Activated CD8-positive, alpha-beta memory T cell treated with anti-CD3 and anti-CD28 coated beads, Interleukin-2, amount 50 U/mL, for 4 hours (primary cell): Measurements from ENCODE around the gene TIGD7.
"Not testable (repeated sequence)": the region's sequence is repeated elsewhere in the genome, so short reads cannot be mapped to it uniquely, and the experiment has no call there.

ENCODE experiments used
- DNase-seq: peaks from one replicate; pipeline ENCODE4 v3.0.0-alpha.2; 2020

The TIGD7 gene

DNA sequence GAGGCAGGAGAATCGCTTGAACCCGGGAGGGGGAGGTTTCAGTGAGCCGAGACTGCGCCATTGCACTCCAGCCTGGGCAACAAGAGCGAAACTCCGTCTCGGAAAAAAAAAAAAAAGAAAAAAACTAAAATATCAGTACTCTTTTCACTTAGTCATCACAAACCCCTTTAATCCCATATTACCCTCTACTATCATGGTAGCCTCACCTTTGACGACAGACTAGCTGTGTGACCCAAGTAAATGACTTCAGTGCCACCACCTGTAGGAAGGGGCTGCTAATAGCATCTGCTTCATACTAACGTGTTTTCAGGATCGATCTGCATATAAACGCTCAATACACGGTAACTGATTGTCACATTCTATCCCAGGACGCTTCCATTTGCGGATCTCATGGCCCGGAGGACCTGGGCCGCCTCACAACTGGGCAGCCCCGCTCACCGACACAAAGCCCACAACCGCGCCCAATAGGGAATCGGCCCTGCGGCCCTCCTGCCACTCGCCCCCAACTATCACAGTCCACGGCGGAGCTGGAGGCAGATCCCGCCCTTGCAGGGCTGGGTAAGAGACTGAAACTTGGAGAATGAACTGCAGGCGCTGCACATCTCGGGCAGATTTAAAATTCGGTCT is 23.0 kb downstream of the TIGD7 start:
- no peak for DNase-seq

DNA sequence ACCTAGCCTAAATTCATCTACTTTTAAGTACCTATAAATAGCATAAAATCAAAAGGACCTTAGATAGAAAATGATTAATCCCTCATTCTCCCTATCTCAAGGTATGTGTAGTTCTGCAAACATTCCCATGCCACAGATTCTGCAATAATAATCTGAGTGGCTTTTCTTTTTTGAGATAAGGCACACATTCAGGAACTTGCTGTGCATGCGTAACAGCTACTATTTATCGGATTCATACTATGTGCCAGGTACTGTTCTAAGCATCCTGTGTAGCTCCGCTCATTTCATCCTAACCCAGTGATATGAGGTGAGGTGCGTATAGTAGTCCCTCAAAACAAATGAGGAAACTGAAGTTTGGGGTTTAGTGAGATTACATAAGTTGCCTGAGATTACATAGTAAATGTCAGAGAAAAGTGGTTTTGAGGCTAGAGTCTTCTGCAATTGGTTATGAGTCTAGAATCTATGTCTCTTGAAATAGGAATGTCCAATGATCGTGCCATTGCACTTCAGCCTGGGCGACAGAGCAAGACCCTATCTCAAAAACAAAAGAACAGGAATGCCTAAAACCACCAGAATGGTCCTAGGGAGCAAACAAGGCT is 23.9 kb downstream of the TIGD7 start:
- no peak for DNase-seq

DNA sequence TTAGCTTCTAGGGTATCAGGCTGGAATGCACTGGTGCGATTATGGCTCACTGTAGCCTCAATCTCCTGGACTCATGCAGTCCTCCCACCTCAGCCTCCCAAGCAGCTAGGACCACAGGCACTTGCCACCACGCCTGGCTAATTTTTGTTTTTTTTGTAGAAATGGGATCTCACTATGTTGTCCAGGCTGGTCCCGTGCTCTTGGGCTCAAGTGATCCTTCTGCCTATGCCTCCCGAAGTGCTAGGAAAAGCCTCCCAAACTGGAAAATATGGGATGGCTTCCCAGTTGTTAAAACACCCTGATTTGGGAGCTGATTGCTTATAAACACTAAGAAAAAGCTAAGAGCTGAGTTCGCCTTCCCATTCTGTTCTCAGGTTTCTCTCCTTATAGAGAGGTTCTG is 28.6 kb downstream of the TIGD7 start:
- DNase-seq, result no peak

DNA sequence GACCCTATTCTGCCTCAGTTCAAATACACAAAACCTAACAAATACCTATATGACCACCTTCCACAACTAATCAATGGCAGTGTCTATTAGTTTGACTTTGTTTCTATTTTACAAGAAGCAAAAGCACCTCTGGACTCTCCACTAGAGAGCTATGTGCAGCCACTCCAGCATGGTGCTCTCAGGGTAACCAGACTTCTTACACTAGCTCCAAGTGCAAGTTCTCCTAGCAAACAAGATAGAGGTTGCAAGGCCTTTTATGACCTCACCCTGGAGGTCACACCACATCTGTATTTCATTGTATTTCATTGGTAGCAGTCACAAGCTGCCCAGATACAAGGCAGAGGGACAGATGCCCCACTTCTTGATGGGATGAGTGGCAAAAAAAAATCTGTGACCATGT is 30.3 kb downstream of the TIGD7 start:
- DNase-seq, result no peak

DNA sequence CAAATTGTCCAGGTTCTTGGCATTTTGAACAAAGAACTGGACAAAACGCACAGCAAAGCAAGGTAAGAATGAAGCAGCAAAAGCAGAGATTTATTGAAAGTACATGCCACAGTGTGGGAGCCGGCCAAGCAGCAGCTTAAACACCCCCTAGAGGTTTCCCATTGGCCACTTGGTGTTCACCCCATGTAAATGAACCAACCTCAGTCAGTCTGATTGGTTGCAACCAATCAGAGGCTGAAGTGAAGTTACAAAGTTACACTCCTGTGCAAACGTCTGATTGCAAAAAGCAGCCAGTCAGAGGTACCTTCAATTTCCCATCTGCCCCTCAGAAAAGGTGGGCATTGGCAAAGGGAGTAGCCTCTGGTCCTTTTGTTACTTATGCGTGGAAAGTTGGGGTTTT is 30.7 kb downstream of the TIGD7 start:
- no peak for DNase-seq

DNA sequence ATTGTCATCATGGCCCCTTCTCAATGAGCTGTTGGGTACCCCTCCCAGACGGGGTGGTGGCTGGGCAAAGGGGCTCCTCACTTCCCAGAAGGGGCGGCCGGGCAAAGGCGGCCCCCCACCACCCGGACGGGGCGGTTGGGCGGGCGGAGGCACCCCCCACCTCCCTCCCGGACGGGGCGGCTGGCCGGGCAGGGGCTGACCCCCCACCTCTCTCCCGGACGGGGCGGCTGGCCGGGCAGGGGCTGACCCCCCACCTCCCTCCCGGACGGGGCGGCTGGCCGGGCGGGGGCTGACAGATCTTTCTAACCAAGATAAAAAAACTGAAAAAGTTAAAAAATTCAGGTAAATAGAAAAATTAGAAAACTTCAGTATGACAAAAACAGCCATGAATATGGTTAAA is 33.9 kb downstream of the TIGD7 start:
- DNase-seq, result not testable (repeated sequence)

DNA sequence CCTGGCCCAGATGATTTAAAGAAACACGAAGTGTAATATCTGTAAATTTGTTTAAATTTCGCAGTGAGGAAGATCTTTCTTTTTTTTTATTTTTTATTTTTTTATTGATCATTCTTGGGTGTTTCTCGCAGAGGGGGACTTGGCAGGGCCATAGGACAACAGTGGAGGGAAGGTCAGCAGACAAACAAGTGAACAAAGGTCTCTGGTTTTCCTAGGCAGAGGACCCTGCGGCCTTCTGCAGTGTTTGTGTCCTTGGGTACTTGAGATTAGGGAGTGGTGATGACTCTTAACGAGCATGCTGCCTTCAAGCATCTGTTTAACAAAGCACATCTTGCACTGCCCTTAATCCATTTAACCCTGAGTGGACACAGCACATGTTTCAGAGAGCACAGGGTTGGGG is 34.5 kb downstream of the TIGD7 start:
- DNase-seq, result not testable (repeated sequence)

DNA sequence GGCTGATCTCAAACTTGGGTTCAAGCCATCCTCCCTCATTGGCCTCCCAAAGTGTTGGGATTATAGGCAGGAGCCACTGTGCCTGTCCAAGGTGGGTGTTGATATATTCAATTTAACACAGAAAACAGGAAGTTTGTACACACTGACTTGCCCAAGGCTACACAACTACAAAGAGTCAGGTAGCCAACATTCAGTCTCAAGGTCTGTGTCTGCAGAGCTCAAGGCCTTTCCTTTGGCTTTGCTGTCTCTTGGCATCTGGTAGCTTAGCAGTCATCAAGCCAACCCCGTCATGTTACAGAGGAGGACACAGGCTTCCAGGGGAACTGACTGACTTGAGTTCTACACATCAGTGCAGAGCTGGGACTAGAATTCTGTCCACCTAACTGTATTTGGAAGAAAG is 36.9 kb downstream of the TIGD7 start:
- no peak for DNase-seq

DNA sequence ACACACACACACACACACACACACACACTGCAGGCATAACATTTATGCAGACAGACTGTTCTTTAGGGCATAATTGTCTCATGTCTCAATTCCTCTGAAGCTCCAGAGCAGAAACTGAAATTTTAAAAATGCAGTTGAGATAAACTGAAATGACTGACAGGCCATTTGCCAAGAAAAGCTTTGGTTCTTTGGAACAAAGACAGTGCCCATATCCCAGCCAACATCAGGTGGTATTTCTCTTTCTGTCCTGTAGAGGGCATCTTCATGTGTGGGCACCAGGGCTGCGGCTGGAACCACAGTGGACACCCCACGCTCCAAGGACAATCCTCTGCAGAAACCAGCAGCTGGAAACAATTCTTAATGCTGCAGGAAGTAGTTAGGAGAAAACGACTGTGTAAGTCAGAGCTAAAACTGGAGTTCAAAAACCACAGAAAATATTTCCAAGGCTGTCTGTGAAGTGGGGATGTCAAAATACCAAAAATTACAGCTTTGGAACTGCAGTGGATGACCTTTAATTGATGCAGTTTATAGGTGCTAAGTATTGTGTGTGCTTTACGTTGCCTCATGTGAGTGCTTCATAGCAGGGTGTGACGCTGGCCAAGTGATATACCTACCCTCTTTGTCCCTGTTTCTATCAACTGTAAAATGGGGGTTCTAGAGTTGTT is 38.2 kb downstream of the TIGD7 start:
- DNase-seq, result no peak

DNA sequence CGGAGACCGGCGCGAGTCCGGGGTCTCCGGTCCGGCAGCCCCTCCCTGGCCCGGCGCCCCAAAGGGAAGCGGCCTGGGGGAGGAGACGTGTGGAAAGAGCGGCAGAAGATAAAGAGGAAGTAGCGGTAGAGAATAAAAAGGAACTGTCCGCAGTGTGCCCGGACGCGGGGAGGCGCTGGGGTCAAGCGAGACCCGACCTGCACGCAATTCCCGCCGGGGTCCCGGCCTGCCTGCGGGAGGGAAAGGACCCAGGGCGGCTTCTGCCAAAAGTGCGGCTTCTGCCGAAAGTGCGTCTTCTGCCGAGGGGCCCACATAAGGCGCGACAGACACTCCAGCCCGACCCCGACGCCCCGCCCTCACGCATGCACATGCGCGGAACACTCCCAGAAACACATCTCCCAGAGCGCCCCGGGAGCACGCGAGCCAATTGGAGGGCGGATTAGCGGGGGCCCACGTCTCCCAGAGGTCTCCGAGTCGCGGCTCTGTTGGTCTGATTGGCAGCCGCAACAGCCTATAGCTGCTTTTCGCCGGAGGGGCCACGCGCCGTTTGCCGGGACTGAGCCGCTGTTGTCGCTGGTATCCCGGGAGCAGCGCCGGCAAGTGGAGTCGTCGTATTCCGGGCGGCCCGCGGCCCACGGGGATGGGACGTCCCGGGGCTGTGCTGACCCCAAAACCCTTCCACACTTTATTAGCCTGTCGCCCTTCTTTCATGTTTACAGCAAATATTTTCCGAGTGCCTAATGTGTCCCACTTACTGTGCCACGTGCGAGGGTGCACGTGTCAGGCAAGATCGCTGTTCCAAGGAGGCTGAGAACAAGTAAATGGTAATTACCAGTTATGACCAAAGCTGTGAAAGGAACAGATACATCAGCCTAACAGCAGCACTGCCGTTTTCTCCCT is 40.8 kb downstream of the TIGD7 start:
- peak; percentile 95 for DNase-seq

DNA sequence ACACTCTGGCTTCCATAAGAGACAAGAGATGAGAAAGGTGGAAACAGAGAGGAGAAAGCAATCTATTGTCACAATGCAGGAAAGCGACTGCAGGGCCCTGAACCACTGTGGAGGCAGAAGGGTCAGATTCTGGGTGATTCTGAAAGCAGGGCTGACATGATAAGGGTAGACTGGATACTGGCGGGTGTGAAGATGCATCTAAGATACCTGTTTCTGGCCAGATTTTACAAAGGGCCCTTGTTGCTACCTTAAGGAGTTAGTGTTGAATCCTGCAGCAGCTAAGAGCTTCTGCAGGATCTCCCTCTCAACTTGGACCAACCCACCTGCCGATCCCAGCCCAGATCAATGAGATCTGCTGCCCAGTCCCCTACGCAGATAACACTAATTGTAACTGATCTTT is 42.7 kb downstream of the TIGD7 start:
- no peak for DNase-seq

DNA sequence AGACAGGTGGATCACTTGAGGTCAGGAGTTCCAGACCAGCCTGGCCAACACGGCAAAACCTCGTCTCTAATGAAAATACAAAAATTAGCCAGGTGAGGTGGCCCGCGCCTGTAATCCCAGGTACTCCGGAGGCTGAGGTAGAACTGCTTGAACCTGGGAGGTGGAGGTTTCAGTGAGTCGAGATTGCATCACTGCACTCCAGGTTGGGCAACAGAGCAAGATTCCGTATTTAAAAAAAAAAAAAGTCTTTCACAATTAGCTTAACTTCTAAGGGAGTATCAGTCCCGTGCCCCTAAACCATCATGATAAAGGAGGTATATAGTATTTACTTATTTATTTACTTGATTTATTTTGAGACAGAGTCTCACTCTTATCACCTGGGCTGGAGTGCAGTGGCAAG is 45.4 kb downstream of the TIGD7 start:
- no peak for DNase-seq

DNA sequence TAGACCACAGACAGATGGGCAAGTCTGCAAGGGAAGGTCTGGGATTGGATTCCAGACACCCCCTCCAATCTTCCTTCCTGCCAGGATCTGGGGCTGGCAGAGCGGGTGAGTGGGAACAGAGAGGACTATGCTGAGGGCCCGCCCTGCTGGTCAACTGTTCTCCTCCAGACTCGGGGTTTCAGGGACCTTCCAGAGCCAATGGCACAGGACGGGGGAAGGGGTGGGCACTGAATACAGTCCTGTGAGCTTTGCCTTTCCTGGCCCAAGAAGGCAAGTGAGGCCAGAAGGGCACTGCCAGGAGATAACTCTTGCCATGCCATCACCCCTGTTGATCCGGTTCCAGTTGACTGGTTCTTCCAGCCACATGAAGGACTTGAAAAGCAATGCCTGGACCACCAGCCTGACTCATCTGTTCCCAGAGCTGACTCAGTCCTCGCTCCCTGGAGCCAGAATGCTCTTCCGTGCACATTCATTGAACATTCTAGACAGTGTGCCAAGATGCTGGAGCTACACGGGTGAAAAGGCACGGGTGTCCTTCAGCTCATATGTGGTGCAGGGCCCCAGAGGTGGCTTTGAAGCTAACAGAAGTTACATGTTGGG is 48.3 kb downstream of the TIGD7 start:
- DNase-seq, result no peak

DNA sequence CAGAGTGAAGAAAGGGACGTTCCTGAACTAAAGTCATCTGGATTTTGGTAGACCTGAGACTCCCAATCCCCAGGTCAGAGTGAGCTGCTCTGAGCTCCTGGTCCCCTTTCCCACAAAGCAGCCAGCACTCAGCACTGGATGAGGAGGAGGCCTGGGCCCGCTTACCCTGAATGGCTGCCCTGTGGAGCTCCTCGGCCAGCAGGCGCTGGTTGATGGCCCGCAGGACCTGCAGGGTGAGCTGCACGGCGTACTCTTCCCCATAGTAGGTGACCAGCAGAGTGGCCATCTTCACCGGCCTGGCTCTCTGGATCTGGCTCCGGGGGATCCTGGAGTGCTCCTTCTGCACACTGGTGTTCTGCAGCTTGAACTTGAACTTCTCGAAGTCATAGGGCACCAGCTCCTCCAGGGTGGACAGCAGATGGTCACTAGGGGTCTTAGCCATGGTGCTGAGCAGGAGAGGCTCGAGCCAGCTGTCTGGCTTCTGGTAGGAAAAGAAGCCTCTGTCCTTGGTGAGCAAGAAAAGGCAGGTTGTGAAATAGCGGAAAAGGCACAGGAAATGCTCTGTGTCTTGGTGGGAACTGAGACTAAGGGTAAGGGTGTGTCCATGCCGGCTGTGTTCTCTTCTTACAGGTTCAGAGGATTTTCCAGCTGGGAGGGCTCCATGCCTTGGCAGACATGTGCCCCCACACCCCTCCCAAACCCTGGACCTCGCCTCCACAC is 48.9 kb downstream of the TIGD7 start, which contains the start of gene MEFV:
Gene MEFV (minus strand): TSS at position 488 of the 720 bp plus-strand sequence. CDS start 46 bp downstream, at position 442.
- DNase-seq, result no peak

DNA sequence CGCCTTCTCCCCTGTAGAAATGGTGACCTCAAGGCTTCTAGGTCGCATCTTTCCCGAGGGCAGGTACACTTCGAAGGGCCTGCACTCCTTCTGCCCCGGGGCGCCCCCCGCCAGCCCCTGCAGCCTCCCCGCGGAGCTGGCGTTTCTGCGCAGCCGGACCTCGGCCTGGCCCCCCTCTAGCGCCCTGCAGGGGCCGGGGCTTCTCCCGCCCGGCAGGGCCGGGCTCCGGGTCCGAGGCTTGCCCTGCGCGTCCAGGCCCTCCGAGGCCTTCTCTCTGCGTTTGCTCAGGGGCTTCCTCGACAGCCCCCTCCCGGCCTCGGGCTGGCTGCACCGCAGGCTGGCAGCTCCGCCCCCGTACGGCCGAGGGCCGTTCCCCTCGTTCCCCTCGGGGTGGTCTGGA is 50.9 kb downstream of the TIGD7 start:
- no peak for DNase-seq

DNA sequence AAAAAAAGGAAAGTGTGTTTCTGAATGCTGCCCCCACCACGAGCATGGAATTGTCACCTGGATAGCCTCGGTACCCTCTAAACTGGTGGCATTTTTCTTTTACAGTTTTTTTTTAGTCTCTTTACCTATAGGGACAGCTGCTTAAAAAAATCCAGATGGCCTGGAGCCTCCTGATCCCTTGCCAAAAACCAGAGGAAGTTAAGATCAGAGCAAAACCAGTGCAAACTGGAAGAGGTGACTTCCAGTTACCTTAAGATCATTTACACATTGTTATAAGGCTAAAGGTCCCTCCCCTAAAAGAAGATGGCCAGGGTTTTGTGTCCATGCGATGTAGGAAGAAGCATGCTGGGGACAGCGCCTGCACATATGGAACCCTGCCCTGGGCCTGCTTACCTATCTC is 52.3 kb downstream of the TIGD7 start:
- DNase-seq, result no peak

DNA sequence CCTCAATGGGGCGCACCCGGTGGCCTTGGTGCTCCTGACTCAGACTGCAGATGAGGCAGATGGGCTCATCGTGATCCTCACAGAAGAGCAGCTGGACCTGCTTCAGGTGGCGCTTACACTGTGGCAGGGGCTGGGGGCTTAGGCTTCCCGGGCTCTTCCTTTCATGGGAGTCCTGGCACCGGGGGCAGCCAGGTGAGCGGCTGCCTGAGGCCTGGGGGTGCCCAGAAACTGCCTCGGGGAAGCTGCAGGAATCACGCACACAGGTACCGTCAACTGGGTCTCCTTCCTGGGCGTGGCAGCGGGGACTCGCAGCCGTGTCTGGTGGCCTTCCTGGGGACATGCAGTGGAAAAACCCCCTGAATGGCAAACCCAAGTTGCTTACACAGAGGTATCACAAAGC is 55.8 kb downstream of the TIGD7 start:
- no peak for DNase-seq

DNA sequence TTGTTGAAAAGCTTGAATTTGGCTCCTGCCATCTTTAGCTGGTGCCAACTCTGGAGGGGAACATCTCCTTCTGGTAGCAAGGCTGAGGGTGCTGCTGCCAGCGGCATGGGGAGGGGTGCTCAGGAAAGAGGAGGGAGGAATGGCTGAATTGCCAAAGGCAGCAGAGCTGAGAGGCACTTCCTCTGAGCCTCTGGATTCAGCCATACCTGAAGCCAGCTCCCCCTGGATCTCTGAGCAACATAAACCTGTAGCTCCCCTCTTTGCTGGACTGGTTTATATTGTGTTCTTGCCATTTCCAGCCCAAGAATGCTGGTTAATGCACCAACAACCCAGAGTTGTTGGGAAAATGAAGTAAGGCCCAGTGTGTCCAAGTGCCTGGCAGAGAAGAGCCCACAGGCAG is 56.2 kb downstream of the TIGD7 start:
- DNase-seq, result no peak
